ENCODE data around the gene SYCP2.

Gene SYCP2

DNA sequence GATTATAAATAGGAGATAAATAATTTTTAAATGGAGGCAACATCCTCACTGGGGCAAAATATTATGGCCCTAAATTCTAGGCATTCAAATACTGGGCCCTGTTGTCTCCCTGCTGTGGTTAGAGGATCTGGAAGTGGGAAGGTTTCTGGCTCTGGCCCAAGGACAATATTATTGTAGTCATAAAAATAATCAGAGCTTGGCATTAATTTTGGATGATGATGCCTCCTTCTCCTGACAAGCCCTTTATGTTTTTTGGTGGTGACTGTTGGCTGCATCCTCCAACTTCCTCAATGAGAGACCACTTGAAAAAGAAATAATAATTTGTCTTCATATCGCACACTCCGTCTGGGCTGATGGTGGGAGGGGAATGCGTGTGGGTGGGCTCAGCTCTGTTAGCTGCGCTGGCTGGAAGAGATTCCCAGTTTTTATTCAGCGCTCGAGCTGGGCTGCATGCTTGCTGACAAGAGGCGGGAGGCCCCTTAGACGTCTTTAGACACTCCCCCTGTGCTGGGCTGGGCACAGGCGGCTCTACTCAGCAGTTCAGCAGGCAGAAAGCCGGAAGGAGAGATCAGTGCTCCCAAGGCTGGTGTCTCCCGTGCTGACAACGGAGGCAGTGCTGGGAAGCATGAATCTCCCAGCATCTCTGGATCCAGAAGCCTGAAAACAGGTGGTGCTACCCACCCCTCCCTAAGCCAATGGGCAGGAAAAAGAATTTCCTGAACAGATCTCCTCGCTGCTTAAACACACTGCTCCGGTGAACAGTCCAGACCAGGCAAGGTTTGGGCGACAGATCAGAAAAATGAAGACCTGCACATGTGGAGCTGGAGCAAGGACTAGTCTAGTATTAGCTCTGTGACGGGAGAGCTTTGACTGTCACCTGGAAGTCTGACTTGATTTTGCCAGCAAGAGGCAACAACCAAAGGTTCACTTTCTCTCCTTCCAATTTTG is 97.7 kb downstream of the SYCP2 start:
- DNase-seq, result no peak

DNA sequence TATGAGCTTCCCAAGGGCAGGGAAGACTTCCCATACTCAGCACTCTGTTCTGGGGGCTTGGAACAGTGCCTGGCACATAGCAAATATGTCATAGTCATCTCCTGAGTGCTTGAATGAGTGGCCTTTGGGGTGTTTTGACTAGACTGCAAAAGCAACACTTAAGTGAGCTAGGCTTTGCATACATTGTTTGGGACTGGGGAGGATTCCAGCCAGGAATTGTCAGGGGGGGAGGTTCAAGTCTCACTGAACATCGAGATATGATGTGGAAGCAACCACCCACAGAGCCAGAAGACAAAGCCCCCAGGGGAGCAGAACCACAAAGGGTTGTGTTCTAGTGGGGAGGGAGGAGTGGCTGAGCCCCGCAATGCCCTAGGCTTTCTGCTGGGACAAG is 98.4 kb downstream of the SYCP2 start:
- DNase-seq, result no peak

DNA sequence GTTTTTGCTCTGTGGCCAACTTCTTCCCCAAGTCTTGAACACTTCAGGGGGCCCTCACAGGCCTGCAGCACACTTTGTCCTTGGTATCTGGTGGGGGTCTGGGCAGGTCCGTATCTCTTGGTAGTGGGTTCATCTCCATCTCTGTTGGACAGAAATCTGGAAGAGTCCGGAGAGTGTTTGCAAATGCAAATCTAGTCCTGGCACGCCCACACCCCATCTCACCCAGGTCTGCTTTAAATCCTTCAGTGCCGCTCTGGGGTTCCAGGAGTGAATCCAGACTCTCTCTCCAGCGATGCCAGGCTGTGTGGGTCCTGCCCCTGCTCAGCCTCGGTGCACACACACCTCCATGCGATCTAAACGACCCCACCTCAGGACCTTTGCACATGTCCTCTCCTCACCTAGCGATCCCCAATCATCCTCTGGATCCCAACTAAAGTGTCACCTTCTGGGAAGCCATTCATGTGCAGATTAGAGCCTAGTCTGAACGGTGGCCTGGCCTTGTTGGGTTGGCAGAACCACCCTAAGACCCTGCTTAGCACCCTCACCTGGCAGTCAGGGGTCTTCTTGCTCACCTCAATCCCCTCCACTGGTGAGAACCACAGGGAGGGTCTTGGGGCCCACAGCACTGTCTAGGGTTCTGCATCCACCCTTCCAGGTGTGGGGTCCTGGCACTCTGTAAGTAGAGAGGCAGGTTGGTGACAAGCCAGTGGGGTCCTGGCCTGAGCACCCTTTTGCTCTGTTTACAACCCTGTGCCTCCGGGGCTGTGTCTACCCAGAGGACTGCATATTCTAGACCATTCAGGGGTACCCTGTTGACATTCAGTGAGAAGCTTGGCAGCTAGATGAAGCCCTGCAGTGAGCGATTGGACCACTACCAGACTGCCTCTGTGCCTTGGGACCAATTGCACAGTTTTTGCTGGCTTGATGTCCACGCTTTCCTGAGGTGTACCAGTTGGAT is 100.8 kb downstream of the SYCP2 start:
- DNase-seq, result no peak

DNA sequence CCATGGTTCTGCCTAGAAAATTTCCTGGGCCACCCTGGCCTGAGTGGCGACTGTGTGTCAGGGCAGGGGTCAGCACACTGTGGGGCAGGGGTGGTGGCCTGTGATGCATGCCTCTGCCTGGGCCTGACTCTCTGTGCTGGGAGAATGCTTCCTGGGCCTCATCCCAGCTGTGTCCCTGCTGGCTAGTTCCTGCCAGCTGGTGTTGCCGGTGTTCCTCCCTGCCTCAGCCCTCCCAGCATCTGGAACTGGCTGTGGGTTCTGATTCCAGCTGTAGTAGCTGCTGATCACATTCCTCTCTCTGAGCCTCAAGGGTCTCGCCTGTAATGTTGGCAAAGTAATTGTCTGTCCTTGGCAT is 101.5 kb downstream of the SYCP2 start:
- no peak for DNase-seq

DNA sequence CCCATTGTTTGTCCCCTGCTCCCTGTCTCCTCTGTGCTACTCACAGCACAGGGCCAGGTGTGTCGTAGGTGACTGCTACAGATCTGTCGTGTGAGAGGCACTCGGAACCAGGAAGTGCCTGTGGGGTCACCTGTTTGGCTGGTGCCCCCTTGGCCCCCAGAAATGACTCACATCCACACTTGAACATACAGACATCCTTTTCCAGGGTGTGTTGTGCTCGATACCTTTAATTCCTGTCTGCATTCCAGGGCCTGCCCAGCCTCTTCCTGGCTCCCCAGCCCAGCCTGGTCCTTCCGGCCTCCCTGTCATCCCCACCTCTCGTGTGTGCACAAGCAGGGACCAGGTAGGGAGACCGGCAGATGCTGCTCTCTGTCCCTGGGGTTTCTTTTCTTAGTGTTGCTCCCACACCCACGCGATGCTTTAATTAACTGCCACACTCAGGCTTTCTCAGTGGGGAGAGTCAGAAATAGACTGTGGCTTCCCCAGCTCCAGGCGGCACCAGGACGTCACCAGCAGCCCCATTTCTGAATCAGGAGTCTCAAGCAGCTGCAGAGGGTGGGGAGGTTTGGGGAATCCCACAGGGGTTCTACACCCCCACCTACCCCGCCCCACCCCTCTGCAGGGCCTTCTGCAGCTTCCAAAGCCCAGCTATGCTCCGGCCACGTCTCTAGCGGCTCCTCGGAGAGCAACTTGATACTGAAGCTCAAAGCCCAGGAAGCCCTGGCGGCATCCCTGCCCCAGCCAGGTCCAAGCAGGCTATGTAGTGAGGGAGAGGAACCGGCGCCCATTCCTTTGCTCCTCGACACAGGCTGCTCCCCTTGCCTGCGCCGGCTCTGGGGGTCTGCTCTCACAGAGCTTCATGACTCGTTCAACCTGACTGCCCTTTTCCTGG is 102.2 kb downstream of the SYCP2 start:
- DNase-seq, result no peak

DNA sequence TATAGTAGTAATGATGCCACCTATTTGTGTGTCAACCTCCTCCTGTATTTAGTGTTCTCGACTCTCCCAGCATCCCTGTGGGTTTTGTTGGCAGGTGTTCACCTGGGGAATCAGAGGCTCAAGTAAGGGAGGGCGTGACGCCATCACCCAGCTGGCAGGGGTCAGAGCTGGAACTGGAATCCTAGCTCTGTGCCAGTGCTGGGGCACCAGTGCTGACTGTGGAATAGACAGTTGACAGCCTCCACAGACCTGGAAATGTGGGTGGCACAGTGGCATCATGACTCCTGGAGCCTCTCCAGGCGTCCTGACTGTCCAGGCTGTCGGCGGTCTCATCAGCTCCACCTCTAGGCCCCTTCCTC is 102.8 kb downstream of the SYCP2 start:
- DNase-seq, result no peak

DNA sequence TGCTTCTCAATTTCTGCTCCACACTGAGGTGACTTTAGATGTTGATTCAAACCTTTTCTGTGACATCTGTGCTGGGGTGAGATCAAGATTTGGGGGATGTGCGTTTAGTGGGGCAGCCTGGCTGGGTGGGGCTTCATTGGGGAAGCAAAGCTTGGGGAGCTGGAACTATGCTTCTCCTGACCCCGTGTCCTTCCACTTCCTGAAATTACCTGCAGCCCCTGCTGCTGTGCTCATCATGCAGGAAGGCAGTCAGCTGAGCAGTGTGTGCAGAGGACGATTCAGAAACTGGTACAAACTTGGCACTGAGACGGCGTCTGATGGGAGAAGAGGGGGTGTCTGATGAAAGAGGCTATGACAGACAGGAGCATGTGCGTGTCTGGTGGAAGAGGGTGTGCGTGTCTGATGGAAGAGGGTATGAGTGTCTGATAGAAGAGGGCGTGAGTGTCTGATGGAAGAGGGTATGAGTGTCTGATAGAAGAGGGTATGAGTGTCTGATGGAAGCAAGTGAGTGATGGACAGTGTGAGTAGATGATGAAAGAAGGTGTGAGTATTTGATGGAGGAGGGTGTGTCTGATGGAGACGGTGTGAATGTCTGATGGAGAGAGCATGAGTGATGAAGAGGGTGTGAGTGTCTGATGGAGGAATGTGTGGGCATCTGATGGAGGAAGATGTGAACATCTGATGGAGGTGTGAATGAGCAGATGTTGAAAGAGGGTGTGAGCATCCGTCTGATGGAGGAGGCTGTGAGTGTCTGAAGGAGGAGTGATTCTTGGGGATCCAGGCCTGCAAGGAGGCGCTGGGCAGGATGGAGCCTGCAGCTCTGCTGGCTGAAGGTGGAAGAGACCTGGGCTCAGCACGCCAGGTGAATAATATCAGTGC is 103.4 kb downstream of the SYCP2 start:
- DNase-seq, result peak; percentile 13

DNA sequence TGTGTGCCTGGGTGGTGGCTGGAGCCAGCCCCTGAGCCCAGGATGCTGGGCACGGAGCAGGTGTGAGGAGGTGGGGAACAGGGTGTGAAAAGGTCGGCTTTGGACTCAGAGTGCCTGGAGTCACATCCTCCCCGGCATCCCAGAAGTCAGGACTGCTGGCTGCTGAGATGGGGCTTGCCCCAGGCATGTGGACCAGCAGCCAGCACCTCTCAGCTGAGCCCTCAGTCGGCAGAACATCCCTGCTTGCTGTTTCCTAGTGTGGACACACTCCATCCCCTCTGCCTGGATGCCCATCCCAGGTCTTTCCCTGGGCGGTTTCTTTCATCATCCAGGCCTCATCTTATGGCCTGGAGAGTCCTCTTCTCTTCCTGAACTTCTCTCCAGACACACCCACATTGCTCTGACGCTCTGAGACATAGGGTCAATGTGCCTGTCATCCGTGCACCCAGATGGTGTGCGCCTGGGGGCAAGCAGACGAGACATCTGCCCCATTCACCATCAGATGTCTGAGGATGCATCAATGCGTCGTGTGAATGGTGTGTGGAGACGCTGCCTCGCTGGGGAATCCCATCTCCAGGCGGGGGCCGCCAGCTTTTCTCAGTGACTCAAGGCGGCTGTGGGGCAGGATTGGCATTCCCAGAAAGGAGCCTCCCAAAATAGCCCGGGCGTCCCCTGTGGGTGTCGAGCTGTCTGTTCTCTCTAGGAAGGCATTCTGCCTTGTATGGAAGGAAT is 104.2 kb downstream of the SYCP2 start:
- DNase-seq, result no peak

DNA sequence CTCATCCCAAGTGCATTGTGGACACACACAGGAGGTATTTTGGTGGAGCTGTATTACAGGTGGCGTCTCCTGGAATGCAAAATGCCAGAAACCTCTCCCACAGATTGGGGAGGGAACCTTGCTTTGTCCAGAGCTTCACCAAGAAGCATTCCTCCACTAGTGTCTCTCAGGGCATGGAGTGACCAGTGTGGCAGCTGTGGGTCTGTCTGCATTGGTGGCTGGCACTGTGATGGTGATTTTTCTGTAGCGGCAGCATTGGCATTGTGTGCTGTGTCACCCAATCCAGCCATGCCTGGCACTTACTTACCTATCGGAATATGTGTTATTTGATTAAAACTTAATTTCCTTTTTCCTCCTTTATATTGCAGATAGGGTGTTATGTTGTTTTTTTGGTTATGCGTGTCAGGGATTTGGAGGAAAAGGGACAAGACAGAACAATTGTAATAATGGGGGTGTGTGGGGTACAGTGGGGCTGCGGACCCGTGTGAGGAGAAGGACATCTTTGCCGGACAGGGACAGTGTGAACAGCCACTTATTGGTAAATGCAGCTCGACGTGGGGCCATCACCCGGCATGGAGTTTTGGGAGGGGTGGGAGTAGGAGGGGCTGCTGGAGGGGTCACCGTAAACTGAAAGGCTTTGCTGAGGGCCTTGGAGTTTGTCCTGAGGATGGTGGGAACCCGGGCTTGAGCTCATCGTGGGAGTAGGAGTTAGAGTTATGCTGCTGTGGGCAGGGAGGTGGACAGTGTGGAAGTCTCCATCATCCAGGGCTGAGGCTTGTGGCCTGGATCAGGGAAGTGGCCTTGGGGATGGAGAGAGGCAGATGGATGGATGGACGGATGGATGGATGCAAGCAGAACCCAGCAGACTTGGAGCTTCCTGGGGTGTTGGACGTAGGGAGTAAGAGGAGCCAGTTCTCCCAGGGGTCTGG is 105.0 kb downstream of the SYCP2 start:
- no peak for DNase-seq

DNA sequence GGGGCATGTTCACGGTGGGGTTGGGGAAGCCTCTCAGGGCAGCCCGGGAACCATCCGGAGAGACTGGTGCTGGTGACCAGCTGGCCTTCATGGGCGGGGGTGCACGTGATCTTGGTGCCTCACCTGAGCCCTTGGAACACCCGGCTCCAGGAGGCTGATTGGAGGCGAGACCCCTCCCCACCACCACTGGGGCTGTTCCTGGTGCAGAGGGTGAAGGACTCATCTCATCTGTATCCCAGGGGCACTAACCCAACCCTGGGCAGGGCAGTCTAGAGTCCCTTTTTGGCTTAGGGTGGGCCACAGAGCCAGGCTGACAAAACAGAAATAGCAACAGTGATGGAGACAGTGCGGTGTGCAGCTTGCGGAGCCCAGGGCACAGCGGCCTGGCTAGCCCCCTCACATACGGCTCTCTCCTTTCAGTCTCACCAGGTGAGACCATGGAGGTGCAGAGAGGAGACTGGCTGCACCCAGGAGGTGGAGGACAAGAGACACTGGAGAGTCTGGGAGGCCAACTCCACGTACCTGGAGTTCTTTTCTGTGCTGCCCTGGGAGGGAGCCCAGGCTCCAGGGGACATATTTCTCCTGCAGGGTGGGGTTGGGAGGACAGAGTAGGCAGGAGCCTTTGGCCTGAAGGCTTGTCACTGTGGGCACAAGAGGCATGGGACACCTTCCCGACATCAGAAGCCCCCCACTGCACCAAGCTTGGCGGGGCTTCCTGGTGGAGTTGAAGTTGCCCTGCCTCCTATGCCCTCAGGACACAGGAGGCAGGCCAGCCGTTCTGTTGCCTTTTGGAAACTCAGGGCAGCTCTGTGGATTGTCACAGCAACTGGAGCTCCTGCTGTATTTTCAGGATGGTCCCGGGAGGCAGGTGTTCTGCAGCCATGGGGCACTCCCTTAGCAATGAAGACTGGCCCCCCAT is 106.0 kb downstream of the SYCP2 start:
- DNase-seq, result no peak

DNA sequence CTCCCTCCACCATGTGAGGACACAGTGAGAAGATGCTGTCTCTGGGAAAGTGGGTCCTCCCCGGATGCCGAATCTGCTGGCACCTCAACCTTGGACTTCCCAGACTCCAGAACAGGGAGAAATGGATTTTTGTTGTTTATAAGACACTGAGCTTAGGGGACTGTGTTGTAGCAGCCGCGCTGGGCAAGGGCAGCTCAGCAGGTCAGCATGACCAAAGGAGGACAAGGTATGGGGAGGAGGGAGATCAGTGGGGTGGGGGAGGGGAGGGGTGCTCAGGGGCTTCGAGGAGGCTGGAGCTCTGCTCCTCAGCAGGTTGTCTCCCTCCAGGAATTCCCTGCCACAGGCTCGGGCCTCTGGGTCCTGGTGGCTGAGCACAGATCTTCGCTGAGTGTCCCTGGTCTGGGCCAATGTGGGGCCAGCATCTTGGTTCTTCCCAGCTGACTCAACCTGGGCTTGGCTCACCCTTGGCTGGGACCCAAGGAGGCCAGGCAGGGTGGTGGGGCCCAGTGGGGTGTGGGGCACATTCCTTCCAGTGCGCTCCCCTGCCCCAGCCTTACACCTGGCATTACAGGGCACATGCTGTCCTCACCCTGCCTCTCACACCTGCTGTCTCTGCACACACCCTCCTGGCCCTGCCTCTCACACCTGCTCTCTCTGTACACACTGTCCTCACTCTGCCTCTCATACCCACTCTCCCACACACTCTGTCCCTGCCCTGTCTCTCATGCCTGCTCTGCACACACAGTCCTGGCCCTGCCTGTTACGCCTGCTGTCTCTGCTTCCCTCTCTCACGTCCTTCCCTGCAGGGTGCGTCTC is 107.3 kb downstream of the SYCP2 start:
- DNase-seq, result no peak

DNA sequence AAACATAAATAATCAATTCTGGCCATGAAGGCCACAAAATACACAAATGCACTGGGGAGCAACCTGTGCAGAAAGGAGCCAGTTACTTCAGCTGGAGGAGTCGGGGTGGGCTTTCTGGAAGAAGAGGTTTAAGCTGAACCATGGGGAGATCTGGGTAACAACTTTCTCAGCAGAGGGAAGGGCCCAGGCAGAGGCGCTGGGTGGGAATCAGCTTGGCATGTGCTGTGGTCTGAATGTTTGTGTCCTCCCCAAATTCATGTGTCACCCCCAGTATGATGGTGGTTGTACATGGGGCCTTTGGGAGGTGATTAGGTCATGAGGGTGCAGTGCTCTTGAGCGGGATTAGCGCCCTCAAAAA is 107.9 kb downstream of the SYCP2 start:
- DNase-seq, result peak; percentile 1

DNA sequence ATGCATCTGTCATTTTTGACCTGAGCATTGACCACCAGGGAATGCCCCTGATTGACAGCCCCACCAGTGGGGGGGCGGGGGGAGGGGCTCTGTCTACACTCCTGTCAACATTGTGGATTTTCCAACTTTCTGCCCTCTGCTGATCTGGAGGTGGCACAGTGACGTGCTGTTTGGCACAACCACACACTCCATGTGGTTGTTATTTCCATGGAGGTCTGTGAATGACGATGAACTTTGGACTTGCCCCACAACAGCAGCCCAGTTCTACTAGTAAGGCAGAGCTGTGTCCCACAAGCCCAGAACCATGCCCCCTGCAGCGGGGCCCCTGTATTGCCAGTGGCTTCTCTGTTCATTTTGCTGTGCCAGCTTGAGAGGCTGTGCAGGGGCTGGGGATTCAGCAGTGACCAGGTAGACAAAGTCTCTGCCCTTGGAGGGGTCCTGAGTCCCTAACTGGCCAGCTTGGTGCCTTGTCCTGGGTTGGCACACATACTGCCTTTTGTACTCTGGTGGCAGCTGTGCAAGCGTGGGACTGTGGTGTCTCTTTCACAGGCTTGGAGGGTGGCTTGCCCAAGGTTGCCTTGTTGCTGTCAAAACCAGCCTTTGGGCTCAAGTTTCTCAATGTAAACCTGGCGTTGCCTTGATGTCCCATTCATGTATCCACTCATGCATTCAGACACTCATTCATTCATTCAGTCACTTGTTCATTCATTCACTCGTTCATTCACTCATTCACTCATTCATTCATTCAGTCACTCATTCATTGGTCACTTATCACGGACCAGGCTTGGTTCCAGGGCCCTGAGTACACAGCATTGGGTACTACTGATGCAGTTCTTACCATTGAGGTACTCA is 108.5 kb downstream of the SYCP2 start:
- peak; percentile 10 for DNase-seq

DNA sequence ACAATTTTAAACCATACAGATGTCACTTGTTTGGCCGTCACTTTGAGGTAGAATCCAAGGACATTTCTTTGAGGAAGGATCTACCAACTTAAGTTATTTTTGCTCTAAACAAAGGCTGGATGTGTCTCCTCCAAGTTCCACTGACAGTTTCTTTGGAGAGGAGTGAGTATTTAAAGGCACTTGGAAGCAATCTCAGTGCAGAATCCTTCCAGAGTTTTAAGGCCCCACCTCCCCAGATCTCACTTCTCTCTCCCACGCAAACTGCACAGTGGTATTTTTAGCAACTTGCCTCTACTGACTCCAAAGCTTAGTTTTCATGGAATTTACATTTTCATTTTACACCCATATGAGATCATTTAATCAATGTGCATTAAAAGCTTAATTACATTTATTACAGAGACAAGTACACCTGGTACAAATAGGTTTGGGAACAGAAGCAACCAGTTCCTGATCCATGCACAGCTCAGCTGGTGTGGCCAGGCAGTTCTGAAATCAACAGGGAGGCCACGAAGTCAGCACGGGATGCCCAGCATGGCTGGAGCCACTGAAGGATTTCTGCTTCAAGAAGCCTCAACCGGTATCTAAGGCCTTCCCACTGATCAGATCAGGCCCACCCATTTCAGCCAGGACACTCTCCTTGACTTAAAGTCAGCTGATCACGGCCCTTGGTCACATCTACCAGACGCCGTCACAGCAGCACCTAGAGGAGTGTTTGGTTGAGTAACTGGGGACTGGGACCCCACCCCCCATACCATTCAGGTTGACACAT is 109.8 kb downstream of the SYCP2 start:
- peak; percentile 10 for DNase-seq

DNA sequence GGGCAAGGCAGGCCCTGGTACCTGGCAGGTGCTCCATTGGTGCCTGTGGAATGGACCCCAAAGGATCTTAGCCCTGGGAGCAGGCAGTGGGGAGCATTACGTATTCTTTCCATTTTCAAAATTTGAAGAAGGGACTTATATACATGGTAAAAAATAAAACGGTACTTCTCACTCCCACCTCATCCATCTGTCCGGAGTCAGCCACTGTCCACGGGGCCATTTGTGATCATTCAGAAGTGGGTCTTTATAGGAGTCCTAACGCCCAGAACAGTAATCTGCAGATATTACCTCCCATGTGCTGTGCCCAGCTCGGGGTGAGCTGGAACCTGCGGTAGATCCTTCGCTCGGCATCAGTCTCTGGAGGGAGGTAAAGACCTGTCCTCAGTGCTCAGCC is 110.4 kb downstream of the SYCP2 start:
- peak; percentile 9 for DNase-seq

All from stimulated activated CD8-positive, alpha-beta memory T cell treated with anti-CD3 and anti-CD28 coated beads, Interleukin-4, amount 100 ng/mL, for 48 hours (primary cell).